ENCODE results near the gene ZNF528. TPM values are rescaled to one million over a fixed set of nuclear protein-coding genes. Genes with fewer than 3 reads are reported as not detected.

ZNF528 gene
- total and polyA plus RNA-seq, 7 experiments from 2014 or later = 6.1 to 47.3 (median 14.0) TPM

GRCh38 chr19:52444506-52444905 lies 46.9 kb downstream of the ZNF528 start:
- H3K9me3 ChIP-seq (ENCODE audit: control insufficient read depth in 2 of 3, low read length in 3 of 3) = peaks cover 0 to 62% (median 0%) of the 10 kb centered on the region in 3 experiments

GRCh38 chr19:52451241-52451640 lies 53.6 kb downstream of the ZNF528 start:
- H3K4me3 Mint-ChIP-seq = peak overlapping the region in 4 of 10 donors; percentile 32 to 59 (median 43)

More at GRCh38 chr19:52444506-52444905, 46.9 kb downstream of the ZNF528 start:
- Mint-ChIP-seq H3K27ac (no peak overlapping the region), H3K9me3 (peaks cover 3 to 99% (median 62%) of the 10 kb centered on the region in 11 donors), H3K36me3 (peaks cover 4 to 46% (median 13%) of the 10 kb centered on the region in 5 donors), H3K27me3 (peaks cover 0 to 8% (median 7%) of the 10 kb centered on the region in 5 donors), H3K4me3 (no peak overlapping the region), H3K4me1 (no peaks in the 10 kb centered on the region)
- intact Hi-C loops (cut with micrococcal nuclease) = no loop called here
- DNase-seq (no peak), ATAC-seq (no peak)
- ChIA-PET CTCF (no interaction called here), POLR2A (no interaction called here)
- H3K36me3 ChIP-seq (ENCODE audit: control insufficient read depth in 2 of 3, insufficient read depth in 3 of 3, low read length in 3 of 3) = no peaks in the 10 kb centered on the region
- no peaks in the 10 kb centered on the region for H3K27me3 ChIP-seq (ENCODE audit: control insufficient read depth in 2 of 2, insufficient read depth in 2 of 2, low read length in 2 of 2)
- no peak overlapping the region for H3K4me3 ChIP-seq (ENCODE audit: low read length)
- H3K27ac ChIP-seq (ENCODE audit: low read depth, low read length) = no peak overlapping the region
- H3K4me1 ChIP-seq (ENCODE audit: control insufficient read depth in 2 of 2, insufficient read depth in 2 of 2, low read length in 2 of 2) = no peaks in the 10 kb centered on the region

GRCh38 chr19:52453324-52454094 lies 55.9 kb downstream of the ZNF528 start, which contains the start of gene ZNF578:
Gene ZNF578, plus strand, starts transcription at chr19:52453553. Its CDS starts 48,293 bp downstream, at chr19:52501846.
- H3K4me3 ChIP-seq (ENCODE audit: low read length) = peak within 1 kb of the TSS; percentile 56
- Mint-ChIP-seq H3K36me3 (peaks cover 34 to 78% (median 48%) of the 10 kb centered on the region in 5 donors), H3K27ac (peak within 1 kb of the TSS in 8 of 9 donors; percentile 47 to 83 (median 66)), H3K4me3 (peak within 1 kb of the TSS; percentile 72 to 93 (median 89)), H3K4me1 (peaks cover 3 to 35% (median 21%) of the 10 kb centered on the region in 7 donors), H3K9me3 (peaks cover 35 to 99% (median 85%) of the 10 kb centered on the region in 11 donors), H3K27me3 (peaks cover 0 to 21% (median 16%) of the 10 kb centered on the region in 5 donors)
- ChIA-PET POLR2A (interaction anchor here (0.6 to 1.5 kb wide), 4 partner anchors 56 to 405 kb away, joined by 3 to 5 read pairs (median 4); partner anchors contain the start of genes ZNF432, ZNF528 and ZNF766), CTCF (interaction anchor here (0.6 kb wide), 1 partner anchor 636 kb away, joined by 3 read pairs; no protein-coding TSS in a partner anchor)
- intact Hi-C loops (cut with micrococcal nuclease) = loop anchor here in 1 of 2 donors (1.0 kb wide), 3 partner anchors 56 to 184 kb away; partner anchors contain the start of genes ZNF528, ZNF701 and ZNF766
- H3K36me3 ChIP-seq (ENCODE audit: control insufficient read depth in 2 of 3, insufficient read depth in 3 of 3, low read length in 3 of 3) = peaks cover 0 to 29% (median 0%) of the 10 kb centered on the region in 3 experiments
- peak; percentile 81 for ATAC-seq
- peaks cover 0 to 92% (median 32%) of the 10 kb centered on the region in 3 experiments for H3K9me3 ChIP-seq (ENCODE audit: control insufficient read depth in 2 of 3, low read length in 3 of 3)
- no peak within 1 kb of the TSS for H3K27ac ChIP-seq (ENCODE audit: low read depth, low read length)
- H3K27me3 ChIP-seq (ENCODE audit: control insufficient read depth in 2 of 2, insufficient read depth in 2 of 2, low read length in 2 of 2) = no peaks in the 10 kb centered on the region
- peaks cover 0 to 7% of the 10 kb centered on the region in 2 donors for H3K4me1 ChIP-seq (ENCODE audit: control insufficient read depth in 2 of 2, insufficient read depth in 2 of 2, low read length in 2 of 2)
- DNase-seq = peak; percentile 18 to 78 (median 59)

More at GRCh38 chr19:52451241-52451640, 53.6 kb downstream of the ZNF528 start:
- intact Hi-C loops (cut with micrococcal nuclease) = no loop called here
- ChIA-PET CTCF (no interaction called here), POLR2A (no interaction called here)
- H3K27me3 ChIP-seq (ENCODE audit: control insufficient read depth in 2 of 2, insufficient read depth in 2 of 2, low read length in 2 of 2) = no peaks in the 10 kb centered on the region
- Mint-ChIP-seq H3K27me3 (peaks cover 0 to 23% (median 19%) of the 10 kb centered on the region in 5 donors), H3K9me3 (peaks cover 22 to 99% (median 80%) of the 10 kb centered on the region in 11 donors), H3K4me1 (peaks cover 3 to 32% (median 21%) of the 10 kb centered on the region in 7 donors), H3K36me3 (peaks cover 28 to 68% (median 34%) of the 10 kb centered on the region in 5 donors), H3K27ac (no peak overlapping the region)
- DNase-seq (no peak), ATAC-seq (no peak)
- peaks cover 0 to 10% (median 0%) of the 10 kb centered on the region in 3 experiments for H3K36me3 ChIP-seq (ENCODE audit: control insufficient read depth in 2 of 3, insufficient read depth in 3 of 3, low read length in 3 of 3)
- no peak overlapping the region for H3K4me3 ChIP-seq (ENCODE audit: low read length)
- peaks cover 0 to 85% (median 18%) of the 10 kb centered on the region in 3 experiments for H3K9me3 ChIP-seq (ENCODE audit: control insufficient read depth in 2 of 3, low read length in 3 of 3)
- peaks cover 0 to 7% of the 10 kb centered on the region in 2 donors for H3K4me1 ChIP-seq (ENCODE audit: control insufficient read depth in 2 of 2, insufficient read depth in 2 of 2, low read length in 2 of 2)
- no peak overlapping the region for H3K27ac ChIP-seq (ENCODE audit: low read depth, low read length)

GRCh38 chr19:52464798-52465470 lies 67.3 kb downstream of the ZNF528 start:
- Histone ChIP-seq H3K9me3 (ENCODE audit: control insufficient read depth in 2 of 3, low read length in 3 of 3) (peaks cover 0 to 92% (median 11%) of the 10 kb centered on the region in 3 experiments), H3K4me1 (ENCODE audit: control insufficient read depth in 2 of 2, insufficient read depth in 2 of 2, low read length in 2 of 2) (no peaks in the 10 kb centered on the region), H3K27ac (ENCODE audit: low read depth, low read length) (no peak overlapping the region), H3K4me3 (ENCODE audit: low read length) (no peak overlapping the region), H3K27me3 (ENCODE audit: control insufficient read depth in 2 of 2, insufficient read depth in 2 of 2, low read length in 2 of 2) (no peaks in the 10 kb centered on the region), H3K36me3 (ENCODE audit: control insufficient read depth in 2 of 3, insufficient read depth in 3 of 3, low read length in 3 of 3) (peaks cover 0 to 4% (median 0%) of the 10 kb centered on the region in 3 experiments)
- Mint-ChIP-seq H3K27me3 (no peaks in the 10 kb centered on the region), H3K4me3 (no peak overlapping the region), H3K36me3 (peaks cover 2 to 62% (median 49%) of the 10 kb centered on the region in 5 donors), H3K4me1 (peaks cover 0 to 1% (median 0%) of the 10 kb centered on the region in 7 donors), H3K9me3 (peaks cover 4 to 99% (median 69%) of the 10 kb centered on the region in 11 donors), H3K27ac (no peak overlapping the region)
- intact Hi-C loops (cut with micrococcal nuclease) = no loop called here
- POLR2A ChIA-PET = no interaction called here
- ATAC-seq (no peak), DNase-seq (no peak)
- CTCF ChIA-PET = no interaction called here

Other genes starting within 250 kb of the ZNF528 start
- 10 to 100 TPM; 20.1 to 57.5 (median 27.4) TPM for gene ZNF836, start 226.2 kb upstream of the ZNF528 start, total RNA-seq
- 10 to 100 TPM; 10.2 to 21.2 TPM for gene ZNF836, start 226.2 kb upstream of the ZNF528 start, polyA plus RNA-seq
- 100 to 1,000 TPM; 156 to 215 (median 168) TPM for gene PPP2R1A, start 207.8 kb upstream of the ZNF528 start, total RNA-seq
- 100 to 1,000 TPM; 148 to 165 TPM for gene PPP2R1A, start 207.8 kb upstream of the ZNF528 start, polyA plus RNA-seq
- gene ZNF766, start 128.3 kb upstream of the ZNF528 start, total RNA-seq = 10 to 100 TPM; 24.7 to 59.6 (median 41.4) TPM
- gene ZNF766, start 128.3 kb upstream of the ZNF528 start, polyA plus RNA-seq = 10 to 100 TPM; 65.0 to 79.3 TPM
- gene ZNF480, start 100.7 kb upstream of the ZNF528 start, total RNA-seq = 10 to 100 TPM in 4 of 5 experiments, 1 to 10 TPM in 1; 8.5 to 28.9 (median 13.3) TPM
- gene ZNF480, start 100.7 kb upstream of the ZNF528 start, polyA plus RNA-seq = 10 to 100 TPM; 20.8 to 29.0 TPM
- gene ZNF610, start 61.6 kb upstream of the ZNF528 start, total RNA-seq = 1 to 10 TPM in 2 of 5 experiments, under 1 TPM in 3; 0.42 to 4.3 (median 0.93) TPM
- gene ZNF610, start 61.6 kb upstream of the ZNF528 start, polyA plus RNA-seq = 1 to 10 TPM; 2.0 to 2.6 TPM
- 10 to 100 TPM; 10.3 to 33.5 (median 25.4) TPM for gene ZNF880, start 27.9 kb upstream of the ZNF528 start, total RNA-seq
- gene ZNF880, start 27.9 kb upstream of the ZNF528 start, polyA plus RNA-seq = 10 to 100 TPM; 32.0 to 43.9 TPM
- gene ZNF534, start 31.3 kb downstream of the ZNF528 start, total RNA-seq = under 1 TPM in 1 of 5 experiments, not detected in 4; 0.32 TPM
- gene ZNF534, start 31.3 kb downstream of the ZNF528 start, polyA plus RNA-seq = under 1 TPM; 0.24 to 0.26 TPM
- gene ZNF578, start 55.7 kb downstream of the ZNF528 start, total RNA-seq = 1 to 10 TPM in 4 of 5 experiments, under 1 TPM in 1; 0.75 to 3.9 (median 1.5) TPM
- 1 to 10 TPM; 3.0 to 4.4 TPM for gene ZNF578, start 55.7 kb downstream of the ZNF528 start, polyA plus RNA-seq
- gene ZNF808, start 129.8 kb downstream of the ZNF528 start, total RNA-seq = 10 to 100 TPM; 17.7 to 52.4 (median 33.7) TPM
- gene ZNF808, start 129.8 kb downstream of the ZNF528 start, polyA plus RNA-seq = 10 to 100 TPM in 1 of 2 donors, 1 to 10 TPM in 1; 5.8 to 16.5 TPM
- 10 to 100 TPM; 11.7 to 43.3 (median 28.3) TPM for gene ZNF701, start 172.4 kb downstream of the ZNF528 start, total RNA-seq
- 10 to 100 TPM; 12.3 to 20.7 TPM for gene ZNF701, start 172.4 kb downstream of the ZNF528 start, polyA plus RNA-seq
- 100 to 1,000 TPM in 2 of 5 experiments, 10 to 100 TPM in 3; 49.7 to 113 (median 70.5) TPM for gene ZNF83, start 240.5 kb downstream of the ZNF528 start, total RNA-seq
- 10 to 100 TPM; 17.2 to 21.8 TPM for gene ZNF83, start 240.5 kb downstream of the ZNF528 start, polyA plus RNA-seq